H9 (cell line): ENCODE results near the gene ACAP3. TPM values are rescaled to one million over a fixed set of nuclear protein-coding genes. Genes with fewer than 3 reads are reported as not detected.

Experiments used
- DNase-seq: peaks from one replicate; pipeline ENCODE4 v3.0.0-alpha.2; 2017
- H2AFZ ChIP-seq: one replicate; pipeline ENCODE4 v1.6.1; 2013; ENCODE audit warnings: mild to moderate bottlenecking, low read length, control low read depth, moderate library complexity
- H2AK5ac ChIP-seq: 2 replicates; pipeline ENCODE4 v1.6.1; 2013; ENCODE audit warnings: low read length, control low read depth, mixed read lengths; ENCODE audit not compliant: insufficient read length
- H2BK120ac ChIP-seq: one replicate; pipeline ENCODE4 v1.6.1; 2013; ENCODE audit warnings: low read depth, mild to moderate bottlenecking, low read length, control low read depth, inconsistent platforms; ENCODE audit not compliant: poor library complexity, severe bottlenecking
- H2BK12ac ChIP-seq: 2 replicates; pipeline ENCODE4 v1.6.1; 2013; ENCODE audit warnings: low read length, control low read depth, mixed read lengths, low read depth; ENCODE audit not compliant: insufficient read length
- H2BK15ac ChIP-seq: 2 replicates; pipeline ENCODE4 v1.6.1; 2013; ENCODE audit warnings: low read depth, low read length, control low read depth
- H2BK20ac ChIP-seq: one replicate; pipeline ENCODE4 v1.6.1; 2013; ENCODE audit warnings: low read depth, mild to moderate bottlenecking, low read length, control low read depth, inconsistent platforms; ENCODE audit not compliant: poor library complexity, severe bottlenecking
- H2BK5ac ChIP-seq: 2 replicates; pipeline ENCODE4 v1.6.1; 2013; ENCODE audit warnings: low read length, control low read depth, mixed read lengths; ENCODE audit not compliant: insufficient read length
- H3K14ac ChIP-seq: 2 replicates; pipeline ENCODE4 v1.6.1; 2013; ENCODE audit warnings: low read length, control low read depth; ENCODE audit not compliant: insufficient read depth
- H3K18ac ChIP-seq: 2 replicates; pipeline ENCODE4 v1.6.1; 2013; ENCODE audit warnings: low read depth, mild to moderate bottlenecking, mixed read lengths, low read length, control low read depth; ENCODE audit not compliant: insufficient read length
- H3K23ac ChIP-seq: 2 replicates; pipeline ENCODE4 v1.6.1; 2013; ENCODE audit warnings: low read length, control low read depth, mixed read lengths, low read depth; ENCODE audit not compliant: insufficient read length
- H3K23me2 ChIP-seq: 2 replicates; pipeline ENCODE4 v1.6.1; 2013; ENCODE audit warnings: low read depth, mild to moderate bottlenecking, mixed read lengths, low read length, control low read depth; ENCODE audit not compliant: insufficient read length, poor library complexity, severe bottlenecking
- H3K27ac ChIP-seq: 2 replicates; pipeline ENCODE4 v1.5.1; 2013; ENCODE audit warnings: low read length, control low read depth, mixed read lengths, low read depth; ENCODE audit not compliant: insufficient read length
- H3K27me3 ChIP-seq: 2 replicates; pipeline ENCODE4 v1.6.1; 2013; ENCODE audit warnings: low read length, control low read depth, inconsistent platforms; ENCODE audit not compliant: insufficient read depth
- H3K4ac ChIP-seq: 2 replicates; pipeline ENCODE4 v1.6.1; 2013; ENCODE audit warnings: low read depth, mild to moderate bottlenecking, control low read depth, inconsistent platforms, low read length, moderate library complexity
- H3K4me1 ChIP-seq: 2 replicates; pipeline ENCODE4 v1.6.1; 2013; ENCODE audit warnings: low read length, control low read depth, inconsistent platforms; ENCODE audit not compliant: insufficient read depth
- H3K4me2 ChIP-seq: 2 replicates; pipeline ENCODE4 v1.6.1; 2013; ENCODE audit warnings: low read length, control low read depth, mixed read lengths; ENCODE audit not compliant: insufficient read length, insufficient read depth
- H3K56ac ChIP-seq: 2 replicates; pipeline ENCODE4 v1.6.1; 2013; ENCODE audit warnings: low read depth, mild to moderate bottlenecking, mixed read lengths, low read length, control low read depth; ENCODE audit not compliant: insufficient read length
- H3K79me1 ChIP-seq: 2 replicates; pipeline ENCODE4 v1.6.1; 2013; ENCODE audit warnings: low read depth, mild to moderate bottlenecking, moderate library complexity, low read length, control low read depth, inconsistent platforms; ENCODE audit not compliant: insufficient read depth, poor library complexity, severe bottlenecking
- H3K79me2 ChIP-seq: 2 replicates; pipeline ENCODE4 v1.6.1; 2013; ENCODE audit warnings: low read length, control low read depth, inconsistent platforms; ENCODE audit not compliant: insufficient read depth
- H3K9ac ChIP-seq: 2 replicates; pipeline ENCODE4 v1.6.1; 2013; ENCODE audit warnings: low read length, control low read depth, mixed read lengths; ENCODE audit not compliant: insufficient read length; ENCODE audit errors: extremely low read depth
- H3K9me3 ChIP-seq: one replicate; pipeline ENCODE4 v1.6.1; 2013; ENCODE audit warnings: low read depth, low read length, inconsistent platforms; ENCODE audit not compliant: control insufficient read depth
- H3T11ph ChIP-seq: one replicate; pipeline ENCODE4 v1.6.1; 2013; ENCODE audit warnings: mild to moderate bottlenecking, low read length, control low read depth, inconsistent platforms
- H4K20me1 ChIP-seq: one replicate; pipeline ENCODE4 v1.6.1; 2013; ENCODE audit not compliant: control insufficient read depth, insufficient read length, insufficient read depth
- H4K5ac ChIP-seq: 2 replicates; pipeline ENCODE4 v1.6.1; 2013; ENCODE audit warnings: low read depth, mild to moderate bottlenecking, mixed read lengths, low read length, control low read depth; ENCODE audit not compliant: insufficient read length
- H4K8ac ChIP-seq: replicated peaks from 2 replicates; pipeline ENCODE4 v1.6.1; 2013; ENCODE audit warnings: low read length, control low read depth, mixed read lengths, low read depth; ENCODE audit not compliant: insufficient read length
- H4K91ac ChIP-seq: 2 replicates; pipeline ENCODE4 v1.6.1; 2013; ENCODE audit warnings: low read depth, mild to moderate bottlenecking, moderate library complexity, mixed read lengths, low read length, control low read depth; ENCODE audit not compliant: insufficient read length
- H3K27ac Mint-ChIP-seq, 3 experiments: 2 replicates in 2 of 3; 3 replicates in 1 of 3; pipeline ENCODE4 v1.8.0; 2020 to 2021; ENCODE audit warnings: mixed read lengths in 3 of 3, mild to moderate bottlenecking in 1 of 3, moderate library complexity in 1 of 3
- H3K27me3 Mint-ChIP-seq: 2 replicates; pipeline ENCODE4 v1.8.0; 2021; ENCODE audit warnings: low read depth, mild to moderate bottlenecking, moderate library complexity, mixed read lengths
- H3K36me3 Mint-ChIP-seq, 3 experiments: 2 replicates in 2 of 3; 3 replicates in 1 of 3; pipeline ENCODE4 v1.8.0; 2020 to 2021; ENCODE audit warnings: low read depth in 3 of 3, mixed read lengths in 3 of 3; ENCODE audit not compliant: insufficient read depth in 1 of 3
- H3K4me1 Mint-ChIP-seq, 2 experiments: 2 replicates each; pipeline ENCODE4 v1.8.0; 2020; ENCODE audit warnings: mixed read lengths in 2 of 2
- H3K4me3 Mint-ChIP-seq, 2 experiments: 2 replicates in 1 of 2; 3 replicates in 1 of 2; pipeline ENCODE4 v1.8.0; 2020 to 2021; ENCODE audit warnings: mild to moderate bottlenecking in 2 of 2, mixed read lengths in 2 of 2, moderate library complexity in 1 of 2
- H3K9me3 Mint-ChIP-seq, 2 experiments: 2 replicates in 1 of 2; 3 replicates in 1 of 2; pipeline ENCODE4 v1.8.0; 2020; ENCODE audit warnings: mild to moderate bottlenecking in 2 of 2, mixed read lengths in 2 of 2, moderate library complexity in 1 of 2
- CTCF ChIP-seq: fragments of 200-600 bp; sonication (generic); conservative IDR thresholded peaks from 3 replicates; pipeline ENCODE4 v1.8.0; 2021; ENCODE audit warnings: antibody characterized with exemption, mild to moderate bottlenecking
- WGBS: extraction: QIAGEN DNeasy Blood & Tissue Kit; methylation state at CpG from one replicate; pipeline ENCODE4 v1.1.7; 2013; ENCODE audit warnings: missing lambda C conversion rate, low lambda C conversion rate, mixed read lengths; ENCODE audit not compliant: insufficient read length; ENCODE audit errors: extremely low coverage; 5-methylcytosine and 5-hydroxymethylcytosine counted together
- total RNA-seq: library from RNA; stranded (reverse); gene quantifications from 2 replicates; pipeline ENCODE4 v1.2.1, GENCODE V29; 2021

The ACAP3 gene
- total RNA-seq, 1 experiment from 2014 or later: 41.4 TPM

- Histone ChIP-seq H2BK20ac (no peak overlapping the region), H2AFZ (no peak overlapping the region), H3K23me2 (no peaks in the 10 kb centered on the region), H3K79me1 (no peaks in the 10 kb centered on the region), H2BK120ac (no peak overlapping the region), H2BK15ac (no peak overlapping the region), H3K14ac (no peak overlapping the region), H2BK12ac (no peak overlapping the region), H2AK5ac (no peak overlapping the region), H3K27ac (no peak overlapping the region), H3K9me3 (no peaks in the 10 kb centered on the region), H4K5ac (no peak overlapping the region), H2BK5ac (no peak overlapping the region), H3K79me2 (no peaks in the 10 kb centered on the region), H3K23ac (no peak overlapping the region), H4K20me1 (no peaks in the 10 kb centered on the region), H3K27me3 (no peaks in the 10 kb centered on the region), H3K18ac (no peak overlapping the region), H3K4me2 (no peak overlapping the region), H3K9ac (no peak overlapping the region), H3K4me1 (no peaks in the 10 kb centered on the region), H3T11ph (no peak overlapping the region), H4K8ac (no peak overlapping the region), H3K56ac (no peak overlapping the region), H4K91ac (no peak overlapping the region), H3K4ac (no peak overlapping the region)
- DNase-seq: peak; percentile 60
- Mint-ChIP-seq H3K27me3 (peaks cover 5% of the 10 kb centered on the region), H3K9me3 (peaks cover 0 to 3% of the 10 kb centered on the region in 2 experiments; a peak in 2 of 5 replicates), H3K36me3 (no peaks in the 10 kb centered on the region), H3K27ac (no peak overlapping the region), H3K4me3 (no peak overlapping the region), H3K4me1 (0 out of 4 replicates have a peak, but pooled peaks cover 0 to 5% of the 10 kb centered on the region in 2 experiments)
- WGBS: no CpG with 5 or more reads among the region's 9 CpGs
- TF ChIP-seq CTCF: no peak
Measured at GRCh38 chr1:1283821-1284220, 23.9 kb downstream of the ACAP3 start.
